Activated CD4-positive, alpha-beta T cell treated with anti-CD3 and anti-CD28 coated beads for 36 hours (primary cell): ENCODE results near the gene PRDX4. TPM values are rescaled to one million over a fixed set of nuclear protein-coding genes. Genes with fewer than 3 reads are reported as not detected.

Experiments used
- ATAC-seq: fragments of 200-7000 bp; cut with Tn5 transposase; one replicate; pipeline ENCODE4 v1.10.0; 2021; ENCODE audit warnings: mild to moderate bottlenecking, moderate library complexity
- CTCF ChIA-PET: fragments of 350-600 bp; sonication (Branson Sonifier 250); formaldehyde crosslinking; loops from one replicate; lab custom pipeline; 2021; ENCODE audit warnings: antibody characterized with exemption; lab: Charles Lee
- POLR2A ChIA-PET: fragments of 350-600 bp; sonication (Branson Sonifier 250); formaldehyde crosslinking; loops from one replicate; lab custom pipeline; 2021; ENCODE audit warnings: antibody characterized with exemption, inconsistent platforms; lab: Charles Lee
- DNase-seq: peaks from one replicate; pipeline ENCODE4 v3.0.0-alpha.2; 2020
- H3K27ac Mint-ChIP-seq: one replicate; pipeline ENCODE4 v1.8.0; 2021; ENCODE audit warnings: mixed read lengths
- H3K27me3 Mint-ChIP-seq: one replicate; pipeline ENCODE4 v1.8.0; 2021; ENCODE audit warnings: mixed read lengths
- H3K36me3 Mint-ChIP-seq: one replicate; pipeline ENCODE4 v1.8.0; 2021; ENCODE audit warnings: low read depth, mixed read lengths
- H3K4me1 Mint-ChIP-seq: one replicate; pipeline ENCODE4 v1.8.0; 2021; ENCODE audit warnings: mixed read lengths
- H3K4me3 Mint-ChIP-seq: one replicate; pipeline ENCODE4 v1.8.0; 2021; ENCODE audit warnings: mild to moderate bottlenecking, moderate library complexity, mixed read lengths
- H3K9me3 Mint-ChIP-seq: one replicate; pipeline ENCODE4 v1.8.0; 2021; ENCODE audit warnings: low read depth, mixed read lengths
- intact Hi-C, 2 experiments: fragments of 100-400 bp; cut with DNase I in 1 of 2; cut with micrococcal nuclease in 1 of 2; formaldehyde crosslinking; loops; one replicate each; pipeline versions ENCODE4 v1.14.2 to v1.15.1; 2022 to 2024; cut with DNase I, micrococcal nuclease
- total RNA-seq, 2 experiments: library from RNA; stranded (reverse); gene quantifications; one replicate each; pipeline ENCODE4 v1.2.3, GENCODE V29; 2021

PRDX4 gene
- 10 to 100 TPM; 48.8 to 51.5 TPM for total RNA-seq

GRCh38 chrX:23667239-23668177, at the start of gene PRDX4:
TSS of gene PRDX4 (plus strand) at chrX:23667493. CDS start at chrX:23667571, 78 bp downstream.
- Mint-ChIP-seq H3K4me1 (peaks cover 35% of the 10 kb centered on the region), H3K36me3 (peaks cover 9% of the 10 kb centered on the region), H3K4me3 (peak within 1 kb of the TSS; percentile 83), H3K27me3 (no peaks in the 10 kb centered on the region), H3K9me3 (no peaks in the 10 kb centered on the region), H3K27ac (peak within 1 kb of the TSS; percentile 92)
- ChIA-PET POLR2A (interaction anchor here (0.9 kb wide), 1 partner anchor 116 kb away, joined by 3 read pairs; the partner anchor contains the start of gene SAT1), CTCF (interaction anchor here (0.5 to 1.6 kb wide), 3 partner anchors 21 to 235 kb away, joined by 3 to 5 read pairs (median 3); no protein-coding TSS in a partner anchor)
- ATAC-seq (peak; percentile 67), DNase-seq (peak; percentile 90)
- intact Hi-C loops, result loop anchor here (1.0 to 10.0 kb wide), 10 partner anchors 31 to 1727 kb away; partner anchors contain the start of genes APOO (in 1 of the 2), EIF2S3 (in 1 of the 2), KLHL15 (in 1 of the 2) and SMS (in 1 of the 2)

- POLR2A ChIA-PET, result no interaction called here
- ATAC-seq, result no peak
Observed at GRCh38 chrX:23621621-23622265, 45.5 kb upstream of the PRDX4 start.

DNA sequence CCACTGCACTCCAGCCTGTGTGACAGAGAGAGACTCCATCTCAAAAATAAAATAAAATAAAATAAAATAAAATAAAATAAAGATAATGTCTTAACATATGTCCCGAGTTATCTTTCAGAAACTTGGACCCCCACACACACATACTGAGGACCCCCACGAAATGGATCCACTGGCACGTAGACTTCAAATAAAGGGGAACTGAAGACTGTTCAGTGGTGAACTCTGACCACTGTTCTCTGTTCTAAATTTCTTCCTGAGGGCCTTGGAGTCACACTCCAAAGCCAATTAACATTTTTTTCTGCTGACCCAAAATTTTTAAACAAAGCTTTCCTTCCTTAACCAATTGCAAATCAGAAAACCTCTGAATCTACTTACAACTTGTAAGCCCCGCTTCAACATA, 43.5 kb upstream of the PRDX4 start:
- intact Hi-C loops, result no loop called here
- ChIA-PET CTCF (no interaction called here), POLR2A (no interaction called here)
- Mint-ChIP-seq H3K36me3 (no peaks in the 10 kb centered on the region), H3K4me3 (no peak overlapping the region), H3K9me3 (no peaks in the 10 kb centered on the region), H3K27ac (no peak overlapping the region), H3K4me1 (no peaks in the 10 kb centered on the region), H3K27me3 (peaks cover 5% of the 10 kb centered on the region)
- ATAC-seq, result no peak
- no peak for DNase-seq

More at GRCh38 chrX:23621621-23622265, 45.5 kb upstream of the PRDX4 start:
- Mint-ChIP-seq H3K27me3 (peaks cover 5% of the 10 kb centered on the region), H3K9me3 (no peaks in the 10 kb centered on the region), H3K36me3 (no peaks in the 10 kb centered on the region), H3K4me3 (no peak overlapping the region), H3K4me1 (no peaks in the 10 kb centered on the region), H3K27ac (no peak overlapping the region)
- DNase-seq, result no peak
- CTCF ChIA-PET, result no interaction called here
- intact Hi-C loops, result no loop called here

GRCh38 chrX:23626651-23627050, 40.6 kb upstream of the PRDX4 start:
- H3K9me3 Mint-ChIP-seq, result no peaks in the 10 kb centered on the region
- H3K36me3 Mint-ChIP-seq, result no peaks in the 10 kb centered on the region
- no peak for DNase-seq
- POLR2A ChIA-PET, result no interaction called here
- H3K4me1 Mint-ChIP-seq, result no peaks in the 10 kb centered on the region
- H3K27me3 Mint-ChIP-seq, result peaks cover 5% of the 10 kb centered on the region
- ATAC-seq, result no peak
- no peak overlapping the region for H3K27ac Mint-ChIP-seq
- CTCF ChIA-PET, result no interaction called here
- intact Hi-C loops, result no loop called here
- H3K4me3 Mint-ChIP-seq, result no peak overlapping the region

DNA sequence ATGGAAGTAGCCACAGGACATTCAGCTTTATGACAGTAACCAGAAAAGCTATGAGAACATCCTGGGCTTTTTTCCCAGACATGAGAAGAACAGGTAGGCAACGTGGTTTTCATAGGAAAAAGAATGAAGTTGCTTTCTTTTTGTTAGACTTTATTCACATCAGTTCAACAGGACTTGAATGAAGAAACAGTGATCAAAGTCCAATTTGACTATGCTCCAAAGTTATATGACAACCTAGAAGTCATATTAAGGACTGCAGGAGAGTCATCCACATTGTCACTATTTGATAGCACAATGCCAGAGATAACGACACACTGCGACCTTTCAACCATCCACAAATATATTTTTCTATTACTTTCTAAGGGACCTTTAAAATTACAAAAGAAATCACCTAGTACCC, 39.2 kb upstream of the PRDX4 start:
- POLR2A ChIA-PET, result no interaction called here
- H3K36me3 Mint-ChIP-seq, result no peaks in the 10 kb centered on the region

GRCh38 chrX:23631136-23631535, 36.2 kb upstream of the PRDX4 start:
- H3K9me3 Mint-ChIP-seq, result no peaks in the 10 kb centered on the region
- ATAC-seq, result no peak
- H3K4me3 Mint-ChIP-seq, result no peak overlapping the region
- H3K36me3 Mint-ChIP-seq, result no peaks in the 10 kb centered on the region
- no peaks in the 10 kb centered on the region for H3K4me1 Mint-ChIP-seq
- DNase-seq, result no peak
- intact Hi-C loops, result no loop called here
- CTCF ChIA-PET, result no interaction called here
- POLR2A ChIA-PET, result no interaction called here
- peaks cover 2% of the 10 kb centered on the region for H3K27me3 Mint-ChIP-seq
- no peak overlapping the region for H3K27ac Mint-ChIP-seq

More for the DNA sequence above, 39.2 kb upstream of the PRDX4 start:
- DNase-seq (no peak), ATAC-seq (no peak)
- CTCF ChIA-PET, result interaction anchor here (0.6 kb wide), 1 partner anchor 76 kb away, joined by 4 read pairs; no protein-coding TSS in a partner anchor
- Mint-ChIP-seq H3K9me3 (no peaks in the 10 kb centered on the region), H3K4me3 (no peak overlapping the region), H3K27ac (no peak overlapping the region), H3K27me3 (peaks cover 5% of the 10 kb centered on the region), H3K4me1 (no peaks in the 10 kb centered on the region)
- intact Hi-C loops, result no loop called here

DNA sequence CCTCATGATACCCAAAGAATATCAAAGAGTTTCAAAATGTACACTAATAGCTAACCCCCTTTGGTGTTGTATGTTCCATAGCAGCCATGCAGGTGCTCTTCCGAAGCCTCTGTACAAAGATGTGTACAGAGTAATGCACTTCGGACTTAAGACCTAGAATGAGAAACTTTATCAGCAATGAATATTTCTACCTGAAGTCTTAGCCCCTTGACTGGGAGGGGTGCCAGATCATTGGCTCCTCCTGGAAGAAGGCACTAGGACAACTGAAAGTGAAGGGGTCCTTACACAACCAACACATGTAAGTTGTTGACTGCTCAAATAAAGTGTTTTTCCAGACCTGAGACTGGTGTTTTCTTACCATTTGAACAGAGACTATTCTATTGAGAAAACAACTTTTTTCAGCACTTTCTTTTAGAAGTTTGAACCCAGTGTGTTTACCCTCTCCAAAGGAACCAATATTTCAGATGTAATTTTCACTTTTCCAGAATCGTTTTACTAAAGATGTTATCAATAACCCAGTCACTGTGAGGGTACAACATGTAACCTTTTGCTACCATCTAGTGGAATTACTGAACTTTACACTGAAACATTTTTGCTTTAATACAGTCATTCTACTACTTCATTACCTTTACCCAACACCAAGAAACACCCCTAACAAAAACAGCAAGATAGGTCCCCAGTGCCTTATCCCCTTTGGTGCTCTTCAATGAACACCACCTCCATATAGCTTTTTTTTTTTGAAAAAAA, 33.3 kb upstream of the PRDX4 start:
- peak; percentile 43 for ATAC-seq
- POLR2A ChIA-PET, result interaction anchor here (0.6 kb wide), 1 partner anchor 146 kb away, joined by 5 read pairs; no protein-coding TSS in a partner anchor
- no peak for DNase-seq
- H3K36me3 Mint-ChIP-seq, result no peaks in the 10 kb centered on the region
- CTCF ChIA-PET, result interaction anchor here (0.6 to 1.1 kb wide), 2 partner anchors 268 to 510 kb away, joined by 3 to 5 read pairs; no protein-coding TSS in a partner anchor
- no peaks in the 10 kb centered on the region for H3K4me1 Mint-ChIP-seq
- H3K27me3 Mint-ChIP-seq, result peaks cover 2% of the 10 kb centered on the region
- intact Hi-C loops, result no loop called here
- no peak overlapping the region for H3K27ac Mint-ChIP-seq
- H3K9me3 Mint-ChIP-seq, result no peaks in the 10 kb centered on the region
- no peak overlapping the region for H3K4me3 Mint-ChIP-seq

DNA sequence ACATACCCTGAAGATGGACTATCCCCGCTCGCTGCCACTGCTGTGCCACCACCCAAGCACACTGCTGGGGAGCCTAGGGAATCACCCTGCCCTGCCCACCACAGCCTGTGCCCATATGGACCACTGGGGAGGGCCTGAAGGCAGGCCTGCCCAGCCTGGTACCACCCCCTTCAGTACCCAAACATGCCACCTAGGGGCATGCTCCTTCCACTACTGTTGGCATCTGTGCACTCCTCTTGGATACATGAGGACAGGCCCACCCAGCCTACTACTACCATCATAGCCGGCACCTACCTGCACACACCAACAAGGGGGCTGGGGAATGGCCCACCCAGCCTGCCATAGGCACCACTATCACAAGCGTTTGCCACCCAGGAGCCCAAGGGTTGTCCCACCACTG, 30.1 kb upstream of the PRDX4 start:
- Mint-ChIP-seq H3K4me3 (no peak overlapping the region), H3K36me3 (no peaks in the 10 kb centered on the region), H3K4me1 (no peaks in the 10 kb centered on the region), H3K9me3 (no peaks in the 10 kb centered on the region), H3K27me3 (peaks cover 2% of the 10 kb centered on the region), H3K27ac (no peak overlapping the region)
- intact Hi-C loops, result loop anchor here (1.0 to 2.0 kb wide), 2 partner anchors 30 to 265 kb away; partner anchors contain the start of gene PRDX4 (in 1 of the 2)
- POLR2A ChIA-PET, result no interaction called here
- CTCF ChIA-PET, result interaction anchor here (1.3 to 2.3 kb wide), 2 partner anchors 35 to 265 kb away, joined by 9 to 11 read pairs; no protein-coding TSS in a partner anchor
- ATAC-seq (peak; percentile 98), DNase-seq (peak; percentile 80)

DNA sequence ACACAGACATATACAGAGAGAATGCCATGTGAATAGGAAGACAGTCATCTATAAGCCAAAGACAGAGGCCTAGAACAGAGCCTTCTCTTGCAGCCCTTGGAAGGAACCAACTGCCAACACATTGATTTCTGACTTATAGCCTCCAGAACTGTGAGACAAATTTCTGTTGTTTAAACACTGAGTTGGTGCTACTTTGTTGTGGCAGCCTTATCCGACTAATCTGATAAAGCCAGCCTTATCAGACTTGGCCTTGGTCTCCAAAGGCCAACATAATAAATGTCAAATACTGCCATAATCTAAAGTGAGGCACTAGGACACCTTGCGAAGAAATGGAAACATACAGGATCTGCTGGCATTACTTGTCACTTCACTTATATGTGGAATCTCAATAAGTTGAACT, 24.3 kb upstream of the PRDX4 start:
- intact Hi-C loops, result no loop called here
- Mint-ChIP-seq H3K36me3 (no peaks in the 10 kb centered on the region), H3K4me3 (no peak overlapping the region), H3K27me3 (no peaks in the 10 kb centered on the region), H3K4me1 (no peaks in the 10 kb centered on the region), H3K27ac (no peak overlapping the region), H3K9me3 (no peaks in the 10 kb centered on the region)
- no peak for DNase-seq
- ChIA-PET CTCF (no interaction called here), POLR2A (no interaction called here)
- ATAC-seq, result no peak

DNA sequence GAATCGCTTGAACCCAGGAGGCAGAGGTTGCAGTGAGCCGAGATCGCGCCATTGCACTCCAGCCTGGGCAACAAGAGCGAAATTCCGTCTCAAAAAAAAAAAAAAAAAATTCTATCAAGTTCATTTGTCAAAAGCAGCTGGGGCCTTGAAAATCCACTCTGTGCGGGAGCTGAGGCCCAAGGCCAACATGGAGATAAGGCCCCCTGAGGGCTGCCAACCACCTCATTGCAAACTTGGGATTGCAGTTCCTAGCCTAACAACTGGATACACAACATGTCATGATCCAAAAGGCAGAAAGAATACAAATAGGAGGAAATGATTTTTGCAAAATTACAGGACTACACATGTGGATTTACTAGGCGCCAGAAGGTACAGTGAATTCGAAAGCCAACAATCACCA, 22.5 kb upstream of the PRDX4 start:
- Mint-ChIP-seq H3K4me3 (no peak overlapping the region), H3K27ac (no peak overlapping the region), H3K4me1 (no peaks in the 10 kb centered on the region), H3K9me3 (no peaks in the 10 kb centered on the region), H3K27me3 (no peaks in the 10 kb centered on the region), H3K36me3 (no peaks in the 10 kb centered on the region)
- POLR2A ChIA-PET, result no interaction called here
- no peak for DNase-seq
- intact Hi-C loops, result no loop called here
- ATAC-seq, result no peak
- CTCF ChIA-PET, result no interaction called here

DNA sequence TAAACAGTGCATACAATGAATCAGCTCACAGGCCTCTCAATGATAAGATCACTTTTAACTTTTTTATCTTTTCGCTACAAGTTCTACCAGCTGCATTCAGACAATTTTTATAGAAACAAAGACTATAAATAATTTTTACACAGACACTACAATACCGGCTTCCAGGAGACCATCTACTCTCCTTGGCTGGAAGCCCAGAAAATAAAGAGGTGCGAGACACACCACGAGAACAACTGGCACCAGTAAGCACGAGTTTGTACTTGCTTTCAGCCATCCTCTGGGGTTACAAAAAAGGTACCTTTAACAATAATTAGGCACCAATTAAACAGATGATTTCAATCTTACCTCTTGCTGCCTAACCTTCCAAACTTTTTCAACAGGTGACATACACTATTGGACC, 11.2 kb upstream of the PRDX4 start:
- H3K4me1 Mint-ChIP-seq, result peaks cover 8% of the 10 kb centered on the region
- ChIA-PET CTCF (no interaction called here), POLR2A (no interaction called here)
- H3K9me3 Mint-ChIP-seq, result no peaks in the 10 kb centered on the region
- no peak for DNase-seq
- H3K4me3 Mint-ChIP-seq, result no peak overlapping the region
- intact Hi-C loops, result no loop called here
- H3K36me3 Mint-ChIP-seq, result no peaks in the 10 kb centered on the region
- no peak overlapping the region for H3K27ac Mint-ChIP-seq
- H3K27me3 Mint-ChIP-seq, result no peaks in the 10 kb centered on the region
- ATAC-seq, result no peak
